ENCODE data around the gene ACVR1C. TPM values are rescaled to one million over a fixed set of nuclear protein-coding genes. Genes with fewer than 3 reads are reported as not detected.

The ACVR1C gene
- total and polyA plus RNA-seq, 4 experiments from 2014 or later = 1.6 to 6.9 (median 4.3) TPM

GRCh38 chr2:157644776-157645175 lies 16.1 kb upstream of the ACVR1C start:
- no peak overlapping the region for H3K27ac ChIP-seq (ENCODE audit: low read depth, low read length)
- no peaks in the 10 kb centered on the region for H3K36me3 Mint-ChIP-seq
- CTCF ChIA-PET (ENCODE audit: partially characterized antibody) = no interaction called here
- H3K4me1 ChIP-seq (ENCODE audit: insufficient read depth, low read length) = no peaks in the 10 kb centered on the region
- DNase-seq = no peak
- no peaks in the 10 kb centered on the region for H3K36me3 ChIP-seq (ENCODE audit: insufficient read depth, low read length)
- H3K27ac Mint-ChIP-seq = no peak overlapping the region
- no peaks in the 10 kb centered on the region for H3K27me3 ChIP-seq (ENCODE audit: insufficient read depth, low read length)
- peaks cover 0 to 5% of the 10 kb centered on the region in 2 donors for H3K27me3 Mint-ChIP-seq
- no peak overlapping the region for H3K4me3 Mint-ChIP-seq
- H3K4me1 Mint-ChIP-seq = no peaks in the 10 kb centered on the region
- no peaks in the 10 kb centered on the region for H3K9me3 ChIP-seq (ENCODE audit: control insufficient read depth in 1 of 2, low read length in 2 of 2)
- no peaks in the 10 kb centered on the region for H3K9me3 Mint-ChIP-seq
- intact Hi-C loops (cut with micrococcal nuclease) = no loop called here
- POLR2A ChIA-PET (ENCODE audit: partially characterized antibody) = no interaction called here
- no peak overlapping the region for H3K4me3 ChIP-seq (ENCODE audit: low read length in 2 of 2)

GRCh38 chr2:157631861-157632260 lies 3.2 kb upstream of the ACVR1C start:
- peaks cover 5 to 7% of the 10 kb centered on the region in 2 donors for H3K27me3 Mint-ChIP-seq
- no peak overlapping the region for H3K27ac ChIP-seq (ENCODE audit: low read depth, low read length)
- H3K27me3 ChIP-seq (ENCODE audit: insufficient read depth, low read length) = no peaks in the 10 kb centered on the region
- H3K36me3 ChIP-seq (ENCODE audit: insufficient read depth, low read length) = no peaks in the 10 kb centered on the region
- no peak overlapping the region for H3K27ac Mint-ChIP-seq
- ChIA-PET POLR2A (ENCODE audit: partially characterized antibody) (no interaction called here), CTCF (ENCODE audit: partially characterized antibody) (interaction anchor here (0.9 kb wide), 1 partner anchor 377 kb away, joined by 3 read pairs; no protein-coding TSS in a partner anchor)
- peaks cover 17% of the 10 kb centered on the region for H3K4me1 ChIP-seq (ENCODE audit: insufficient read depth, low read length)
- DNase-seq = no peak
- no peaks in the 10 kb centered on the region for H3K9me3 Mint-ChIP-seq
- peaks cover 7 to 21% (median 12%) of the 10 kb centered on the region in 4 donors for H3K4me1 Mint-ChIP-seq
- peaks cover 0 to 9% of the 10 kb centered on the region in 2 donors for H3K36me3 Mint-ChIP-seq
- H3K9me3 ChIP-seq (ENCODE audit: control insufficient read depth in 1 of 2, low read length in 2 of 2) = no peaks in the 10 kb centered on the region
- no peak overlapping the region for H3K4me3 Mint-ChIP-seq
- intact Hi-C loops (cut with micrococcal nuclease) = no loop called here
- H3K4me3 ChIP-seq (ENCODE audit: low read length in 2 of 2) = no peak overlapping the region

- peak overlapping the region; percentile 74 to 94 (median 89) for H3K27ac Mint-ChIP-seq
- no peaks in the 10 kb centered on the region for H3K36me3 ChIP-seq (ENCODE audit: insufficient read depth, low read length)
- H3K4me3 ChIP-seq (ENCODE audit: low read length in 2 of 2) = peak overlapping the region; percentile 45 to 63
- H3K36me3 Mint-ChIP-seq = peaks cover 4 to 11% of the 10 kb centered on the region in 2 donors
- H3K4me1 Mint-ChIP-seq = peaks cover 22 to 48% (median 33%) of the 10 kb centered on the region in 4 donors
- peak overlapping the region; percentile 92 to 98 (median 95) for H3K4me3 Mint-ChIP-seq
- H3K27me3 ChIP-seq (ENCODE audit: insufficient read depth, low read length) = no peaks in the 10 kb centered on the region
- peak in 4 of 5 donors; percentile 23 to 71 (median 33) for DNase-seq
- peak overlapping the region; percentile 58 for H3K27ac ChIP-seq (ENCODE audit: low read depth, low read length)
- H3K27me3 Mint-ChIP-seq = peaks cover 0 to 2% of the 10 kb centered on the region in 2 donors
- POLR2A ChIA-PET (ENCODE audit: partially characterized antibody) = interaction anchor here (0.7 to 1.7 kb wide), 5 partner anchors 180 to 300 kb away, joined by 3 to 6 read pairs (median 3); partner anchors contain the start of gene CYTIP
- CTCF ChIA-PET (ENCODE audit: partially characterized antibody) = interaction anchor here (0.7 to 3.0 kb wide), 15 partner anchors 9 to 383 kb away, joined by 3 to 17 read pairs (median 5); no protein-coding TSS in a partner anchor
- peaks cover 0 to 5% (median 0%) of the 10 kb centered on the region in 8 donors for H3K9me3 Mint-ChIP-seq
- peaks cover 39% of the 10 kb centered on the region for H3K4me1 ChIP-seq (ENCODE audit: insufficient read depth, low read length)
- intact Hi-C loops (cut with micrococcal nuclease) = loop anchor here (1.0 to 10.0 kb wide), 8 partner anchors 136 to 1296 kb away; partner anchors contain the start of genes ACVR1, CCDC148, CYTIP and NR4A2
- H3K9me3 ChIP-seq (ENCODE audit: control insufficient read depth in 1 of 2, low read length in 2 of 2) = no peaks in the 10 kb centered on the region
Measured at GRCh38 chr2:157627594-157628476, 829 bp downstream of the ACVR1C start.

DNA sequence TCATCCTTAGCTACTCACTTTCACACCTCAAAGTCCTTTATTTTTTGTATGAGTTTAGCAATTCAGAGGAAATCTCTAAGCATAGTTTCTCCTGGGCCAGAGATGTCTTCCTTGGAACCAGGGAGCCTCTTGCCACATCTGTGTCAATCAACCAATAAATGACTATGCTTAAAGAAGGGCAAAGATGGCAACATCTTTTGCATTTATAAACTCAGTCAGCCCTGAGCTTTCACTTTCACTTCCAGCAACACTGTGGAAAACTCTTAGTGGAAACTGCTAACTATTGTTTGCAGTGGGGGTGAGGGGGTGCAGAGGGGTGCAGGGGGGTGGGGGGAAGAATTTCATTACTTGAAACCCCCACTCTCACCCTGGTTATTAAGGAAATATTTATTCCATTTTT lies 3.4 kb downstream of the ACVR1C start:
- intact Hi-C loops (cut with micrococcal nuclease) = loop anchor here (5.0 to 10.0 kb wide), 5 partner anchors 133 to 1293 kb away; partner anchors contain the start of genes CYTIP and NR4A2
- DNase-seq = peak; percentile 24 to 46 (median 26)
- no peak overlapping the region for H3K4me3 ChIP-seq (ENCODE audit: low read length in 2 of 2)
- Mint-ChIP-seq H3K27me3 (peaks cover 0 to 5% of the 10 kb centered on the region in 2 donors), H3K4me1 (peaks cover 22 to 48% (median 33%) of the 10 kb centered on the region in 4 donors), H3K9me3 (peaks cover 0 to 13% (median 5%) of the 10 kb centered on the region in 8 donors), H3K36me3 (peaks cover 4 to 12% of the 10 kb centered on the region in 2 donors), H3K27ac (peak overlapping the region; percentile 28 to 91 (median 81)), H3K4me3 (peak overlapping the region; percentile 33 to 84 (median 74))
- peaks cover 39% of the 10 kb centered on the region for H3K4me1 ChIP-seq (ENCODE audit: insufficient read depth, low read length)
- no peak overlapping the region for H3K27ac ChIP-seq (ENCODE audit: low read depth, low read length)
- ChIA-PET CTCF (ENCODE audit: partially characterized antibody) (interaction anchor here (1.1 to 1.3 kb wide), 4 partner anchors 28 to 322 kb away, joined by 3 to 5 read pairs (median 4); no protein-coding TSS in a partner anchor), POLR2A (ENCODE audit: partially characterized antibody) (interaction anchor here (0.9 to 1.3 kb wide), 2 partner anchors 182 to 260 kb away, joined by 3 to 4 read pairs; partner anchors contain the start of gene CYTIP)
- no peaks in the 10 kb centered on the region for H3K36me3 ChIP-seq (ENCODE audit: insufficient read depth, low read length)
- H3K9me3 ChIP-seq (ENCODE audit: control insufficient read depth in 1 of 2, low read length in 2 of 2) = no peaks in the 10 kb centered on the region
- no peaks in the 10 kb centered on the region for H3K27me3 ChIP-seq (ENCODE audit: insufficient read depth, low read length)

- Histone ChIP-seq H3K36me3 (ENCODE audit: insufficient read depth, low read length) (no peaks in the 10 kb centered on the region), H3K4me1 (ENCODE audit: insufficient read depth, low read length) (peaks cover 16% of the 10 kb centered on the region), H3K9me3 (ENCODE audit: control insufficient read depth in 1 of 2, low read length in 2 of 2) (no peaks in the 10 kb centered on the region), H3K27ac (ENCODE audit: low read depth, low read length) (no peak overlapping the region), H3K27me3 (ENCODE audit: insufficient read depth, low read length) (no peaks in the 10 kb centered on the region), H3K4me3 (ENCODE audit: low read length in 2 of 2) (no peak overlapping the region)
- no peak for DNase-seq
- POLR2A ChIA-PET (ENCODE audit: partially characterized antibody) = no interaction called here
- intact Hi-C loops (cut with micrococcal nuclease) = loop anchor here (10.0 kb wide), 1 partner anchor 196 kb away; no protein-coding TSS in a partner anchor
- H3K9me3 Mint-ChIP-seq = peaks cover 0 to 13% (median 5%) of the 10 kb centered on the region in 8 donors
- H3K4me1 Mint-ChIP-seq = peaks cover 11 to 25% (median 16%) of the 10 kb centered on the region in 4 donors
- H3K4me3 Mint-ChIP-seq = no peak overlapping the region
- H3K36me3 Mint-ChIP-seq = peaks cover 3 to 6% of the 10 kb centered on the region in 2 donors
- peaks cover 5% of the 10 kb centered on the region in 2 donors for H3K27me3 Mint-ChIP-seq
- CTCF ChIA-PET (ENCODE audit: partially characterized antibody) = interaction anchor here (0.9 to 1.5 kb wide), 2 partner anchors 8 to 319 kb away, joined by 3 to 4 read pairs; partner anchors contain the start of gene ACVR1C
- H3K27ac Mint-ChIP-seq = peak overlapping the region in 1 of 7 donors; percentile 67
Measured at GRCh38 chr2:157620956-157621355, 7.7 kb downstream of the ACVR1C start.

- Mint-ChIP-seq H3K27me3 (peaks cover 2 to 5% of the 10 kb centered on the region in 2 donors), H3K4me3 (no peak overlapping the region), H3K4me1 (peaks cover 0 to 8% (median 2%) of the 10 kb centered on the region in 4 donors), H3K9me3 (peaks cover 2 to 21% (median 15%) of the 10 kb centered on the region in 8 donors), H3K27ac (no peak overlapping the region), H3K36me3 (peaks cover 3 to 19% of the 10 kb centered on the region in 2 donors)
- Histone ChIP-seq H3K4me3 (ENCODE audit: low read length in 2 of 2) (no peak overlapping the region), H3K36me3 (ENCODE audit: insufficient read depth, low read length) (no peaks in the 10 kb centered on the region), H3K27me3 (ENCODE audit: insufficient read depth, low read length) (no peaks in the 10 kb centered on the region), H3K27ac (ENCODE audit: low read depth, low read length) (no peak overlapping the region), H3K4me1 (ENCODE audit: insufficient read depth, low read length) (no peaks in the 10 kb centered on the region), H3K9me3 (ENCODE audit: control insufficient read depth in 1 of 2, low read length in 2 of 2) (no peaks in the 10 kb centered on the region)
- DNase-seq = no peak
- intact Hi-C loops (cut with micrococcal nuclease) = no loop called here
- CTCF ChIA-PET (ENCODE audit: partially characterized antibody) = interaction anchor here (1.0 to 1.1 kb wide), 2 partner anchors 15 to 17 kb away, joined by 4 to 5 read pairs; partner anchors contain the start of gene ACVR1C
- POLR2A ChIA-PET (ENCODE audit: partially characterized antibody) = no interaction called here
Measured at GRCh38 chr2:157611726-157612125, 16.9 kb downstream of the ACVR1C start.

GRCh38 chr2:157611110-157611509 lies 17.6 kb downstream of the ACVR1C start:
- Histone ChIP-seq H3K9me3 (ENCODE audit: control insufficient read depth in 1 of 2, low read length in 2 of 2) (no peaks in the 10 kb centered on the region), H3K27ac (ENCODE audit: low read depth, low read length) (no peak overlapping the region), H3K36me3 (ENCODE audit: insufficient read depth, low read length) (no peaks in the 10 kb centered on the region), H3K27me3 (ENCODE audit: insufficient read depth, low read length) (no peaks in the 10 kb centered on the region), H3K4me1 (ENCODE audit: insufficient read depth, low read length) (no peaks in the 10 kb centered on the region), H3K4me3 (ENCODE audit: low read length in 2 of 2) (no peak overlapping the region)
- no peak for DNase-seq
- no peak overlapping the region for H3K27ac Mint-ChIP-seq
- H3K27me3 Mint-ChIP-seq = peaks cover 2 to 4% of the 10 kb centered on the region in 2 donors
- H3K4me1 Mint-ChIP-seq = peaks cover 0 to 6% (median 2%) of the 10 kb centered on the region in 4 donors
- intact Hi-C loops (cut with micrococcal nuclease) = no loop called here
- H3K9me3 Mint-ChIP-seq = peaks cover 2 to 21% (median 15%) of the 10 kb centered on the region in 8 donors
- ChIA-PET CTCF (ENCODE audit: partially characterized antibody) (no interaction called here), POLR2A (ENCODE audit: partially characterized antibody) (no interaction called here)
- peak overlapping the region in 1 of 8 donors; percentile 37 for H3K4me3 Mint-ChIP-seq
- peaks cover 3 to 17% of the 10 kb centered on the region in 2 donors for H3K36me3 Mint-ChIP-seq
